Left lung (tissue), 10 donors: ENCODE results near the gene UTS2R. TPM values are rescaled to one million over a fixed set of nuclear protein-coding genes. Genes with fewer than 3 reads are reported as not detected.

Experiments
- ATAC-seq: fragments of 200-7000 bp; cut with Tn5 transposase; one replicate; pipeline ENCODE4 v1.9.1; 2020; ENCODE audit warnings: moderate library complexity
- DNase-seq, 4 donors: peaks; one replicate each; pipeline ENCODE4 v3.0.0-alpha.2; 2013 to 2020
- H3K27ac ChIP-seq, 2 donors: fragments of 200-600 bp; sonication (generic) in 1 of 2; one replicate each; pipeline versions ENCODE4 v1.5.0 to v1.8.0; 2020 to 2021
- H3K27me3 ChIP-seq, 2 donors: fragments of 200-600 bp; sonication (generic) in 1 of 2; one replicate each; pipeline versions ENCODE4 v1.5.0 to v1.8.0; 2020 to 2021
- H3K36me3 ChIP-seq, 2 donors: fragments of 200-600 bp; sonication (generic) in 1 of 2; one replicate each; pipeline versions ENCODE4 v1.5.0 to v1.8.0; 2020 to 2021
- H3K4me1 ChIP-seq, 2 donors: fragments of 200-600 bp; one replicate each; pipeline ENCODE4 v1.8.0; 2021
- H3K4me3 ChIP-seq, 2 donors: fragments of 200-600 bp; sonication (generic) in 1 of 2; one replicate each; pipeline versions ENCODE4 v1.5.0 to v1.8.0; 2020 to 2021; ENCODE audit warnings: mild to moderate bottlenecking in 1 of 2
- H3K9me3 ChIP-seq, 2 donors: fragments of 200-600 bp; sonication (generic) in 1 of 2; one replicate each; pipeline versions ENCODE4 v1.5.0 to v1.8.0; 2020 to 2021
- intact Hi-C, 2 donors: fragments of 100-400 bp; cut with DNase I; formaldehyde crosslinking; loops; one replicate each; pipeline versions ENCODE4 v1.11.2 to v1.14.2; 2022
- polyA plus RNA-seq, 6 donors: library from polyadenylated mRNA; unstranded; fragments of 120-200 nt; gene quantifications; one replicate each; pipeline ENCODE4 v1.2.1, GENCODE V29; 2013; ENCODE audit not compliant: insufficient read length in 6 of 6
- total RNA-seq, 2 donors: library from RNA; stranded (reverse); fragmentation: NEBNext Ultra II Directional; extraction: Animal tissue kit (Norgen Biotek cat#: 25700); gene quantifications; one replicate each; pipeline ENCODE4 v1.2.1, GENCODE V29; 2021
- TF ChIP-seq, protein P1 (sequence below), 2 donors: fragments of 200-600 bp; sonication (generic) in 1 of 2; IDR thresholded peaks; one replicate each; pipeline versions ENCODE4 v1.5.0 to v1.8.0; 2021; ENCODE audit warnings: antibody characterized with exemption in 2 of 2
- donor health status: DM: no; HTN: yes; CAD: no.
- donor health status: DM: no; HTN: no; CAD: no.

UTS2R gene
- total and polyA plus RNA-seq, 8 donors: 0.11 TPM; not detected in 7

DNA sequence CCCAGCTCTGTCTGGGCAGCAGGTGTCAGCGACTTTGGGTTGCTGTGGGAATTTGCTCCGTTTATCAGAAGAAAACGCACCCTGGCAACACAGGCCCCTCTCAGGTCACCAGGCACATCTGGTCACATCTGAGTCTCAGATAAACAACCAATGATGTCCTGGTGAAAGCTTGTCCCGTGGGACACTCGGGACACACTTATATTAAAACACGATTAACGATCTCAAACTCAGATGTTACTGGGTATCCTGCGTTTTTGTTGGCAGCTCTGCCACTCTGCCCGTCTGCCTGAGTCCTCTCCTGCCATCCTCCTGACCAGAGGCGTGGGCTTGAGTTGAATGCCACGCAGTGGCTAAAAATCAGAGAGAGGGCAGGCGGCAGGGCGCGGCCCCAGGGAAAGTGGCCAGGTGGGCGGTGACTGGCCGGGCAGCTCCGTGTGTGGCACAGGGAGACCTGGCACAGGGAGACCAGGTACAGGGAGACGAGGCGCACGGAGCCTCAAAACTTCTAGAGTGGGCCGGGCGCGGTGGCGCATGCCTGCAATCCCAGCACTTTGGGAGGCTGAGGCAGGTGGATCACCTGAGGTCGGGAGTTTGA lies 40.1 kb upstream of the UTS2R start:
- Histone ChIP-seq H3K27ac (no peak overlapping the region), H3K4me1 (peaks cover 22 to 55% of the 10 kb centered on the region in 2 donors), H3K9me3 (no peaks in the 10 kb centered on the region), H3K27me3 (peaks cover 0 to 18% of the 10 kb centered on the region in 2 donors), H3K4me3 (no peak overlapping the region), H3K36me3 (peaks cover 0 to 6% of the 10 kb centered on the region in 2 donors)
- ATAC-seq: no peak
- intact Hi-C loops: no loop called here
- DNase-seq: peak in 1 of 4 donors; percentile 75
- TF ChIP-seq, protein P1, sequence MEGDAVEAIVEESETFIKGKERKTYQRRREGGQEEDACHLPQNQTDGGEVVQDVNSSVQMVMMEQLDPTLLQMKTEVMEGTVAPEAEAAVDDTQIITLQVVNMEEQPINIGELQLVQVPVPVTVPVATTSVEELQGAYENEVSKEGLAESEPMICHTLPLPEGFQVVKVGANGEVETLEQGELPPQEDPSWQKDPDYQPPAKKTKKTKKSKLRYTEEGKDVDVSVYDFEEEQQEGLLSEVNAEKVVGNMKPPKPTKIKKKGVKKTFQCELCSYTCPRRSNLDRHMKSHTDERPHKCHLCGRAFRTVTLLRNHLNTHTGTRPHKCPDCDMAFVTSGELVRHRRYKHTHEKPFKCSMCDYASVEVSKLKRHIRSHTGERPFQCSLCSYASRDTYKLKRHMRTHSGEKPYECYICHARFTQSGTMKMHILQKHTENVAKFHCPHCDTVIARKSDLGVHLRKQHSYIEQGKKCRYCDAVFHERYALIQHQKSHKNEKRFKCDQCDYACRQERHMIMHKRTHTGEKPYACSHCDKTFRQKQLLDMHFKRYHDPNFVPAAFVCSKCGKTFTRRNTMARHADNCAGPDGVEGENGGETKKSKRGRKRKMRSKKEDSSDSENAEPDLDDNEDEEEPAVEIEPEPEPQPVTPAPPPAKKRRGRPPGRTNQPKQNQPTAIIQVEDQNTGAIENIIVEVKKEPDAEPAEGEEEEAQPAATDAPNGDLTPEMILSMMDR (IDR thresholded peaks at IDR 0.05): no peak

DNA sequence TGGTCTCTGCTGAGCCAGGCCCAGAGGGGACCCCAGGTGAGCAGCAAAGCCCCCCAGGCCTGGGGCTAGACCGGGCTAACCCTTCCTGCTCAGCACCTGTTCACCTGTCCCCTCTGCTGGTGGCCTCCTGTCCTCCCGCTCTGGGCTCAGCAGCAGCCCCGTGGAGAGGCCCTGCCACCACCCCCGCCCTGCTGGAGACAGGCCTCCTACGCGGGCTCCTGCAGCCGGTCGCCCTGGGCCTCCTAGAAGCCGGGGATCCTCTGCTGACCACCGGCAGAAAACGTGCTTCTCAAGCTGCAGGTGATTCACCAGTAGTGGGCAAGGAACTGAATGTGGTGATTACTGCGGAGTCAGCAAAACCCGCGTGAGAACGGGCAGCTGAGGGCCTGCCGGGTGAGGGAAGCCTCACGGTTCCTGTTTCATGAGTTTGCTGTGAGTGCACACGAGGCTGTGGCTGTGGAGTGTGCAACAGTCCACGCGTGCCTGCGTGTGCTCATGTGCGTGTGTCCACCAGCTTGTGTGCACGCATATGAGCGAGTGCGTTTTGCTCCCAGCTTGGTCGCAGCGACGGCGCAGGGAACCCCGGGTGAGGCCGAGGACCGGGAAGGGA lies 38.8 kb upstream of the UTS2R start:
- peaks cover 22 to 56% of the 10 kb centered on the region in 2 donors for H3K4me1 ChIP-seq
- H3K9me3 ChIP-seq: no peaks in the 10 kb centered on the region
- DNase-seq (peak in 2 of 4 donors; percentile 83 to 88), ATAC-seq (peak; percentile 54)
- H3K4me3 ChIP-seq: peak overlapping the region; percentile 37 to 75
- H3K27me3 ChIP-seq: peaks cover 0 to 18% of the 10 kb centered on the region in 2 donors
- H3K36me3 ChIP-seq: peaks cover 0 to 6% of the 10 kb centered on the region in 2 donors
- H3K27ac ChIP-seq: peak overlapping the region in 1 of 2 donors; percentile 84
- TF ChIP-seq, protein P1 (IDR thresholded peaks at IDR 0.05): no peak
- intact Hi-C loops: no loop called here

DNA sequence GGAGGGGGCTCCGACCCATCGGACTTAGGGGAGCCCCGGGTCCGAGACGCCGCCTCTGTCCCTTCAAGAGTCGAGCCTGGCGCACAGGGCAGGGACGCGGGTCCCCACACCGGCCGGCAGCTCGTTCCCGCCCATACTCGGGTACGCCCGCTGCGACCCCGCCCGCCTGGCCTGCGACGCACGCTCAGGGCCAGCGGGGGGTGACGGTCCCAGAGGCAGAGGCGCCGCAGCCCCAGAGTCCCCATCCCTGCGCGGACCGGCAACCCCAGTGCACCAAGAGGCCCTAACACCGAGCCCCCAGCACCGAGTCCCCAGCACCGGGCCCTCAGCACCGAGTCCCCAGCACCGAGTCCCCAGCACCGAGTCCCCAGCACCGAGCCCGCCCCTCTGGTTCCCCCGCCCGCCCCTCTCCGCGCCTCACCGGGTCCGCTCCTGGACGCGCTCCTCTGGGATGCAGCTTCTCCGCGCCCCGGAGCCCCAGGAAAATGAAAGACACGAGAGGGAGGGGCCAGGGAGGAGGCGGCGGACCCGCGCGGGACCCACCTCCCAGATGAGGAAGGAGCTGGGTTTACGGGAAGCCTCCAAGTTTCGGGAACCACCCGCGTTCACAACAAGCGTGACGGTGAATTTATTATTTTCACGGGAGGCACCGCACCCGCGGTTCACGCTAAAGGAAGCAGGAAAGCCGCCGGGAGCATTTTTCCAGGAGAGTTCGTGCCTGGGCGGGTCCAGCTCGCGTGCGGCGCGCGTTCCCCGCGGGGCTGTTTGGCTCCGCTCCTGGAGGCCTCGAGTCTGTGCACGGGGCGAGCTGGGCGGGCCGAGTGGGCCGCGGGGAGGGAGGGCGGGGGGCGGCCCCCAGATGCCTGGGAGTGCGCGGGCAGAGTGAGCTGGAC lies 38.0 kb upstream of the UTS2R start, which contains the start of gene SECTM1:
SECTM1 (minus strand) TSS at position 488 of the 893 bp plus-strand sequence. CDS start 6,526 bp downstream, outside the sequence.
- H3K27ac ChIP-seq: peak within 1 kb of the TSS in 1 of 2 donors; percentile 84
- H3K27me3 ChIP-seq: peaks cover 0 to 18% of the 10 kb centered on the region in 2 donors
- H3K4me1 ChIP-seq: peaks cover 22 to 56% of the 10 kb centered on the region in 2 donors
- H3K9me3 ChIP-seq: no peaks in the 10 kb centered on the region
- DNase-seq (peak in 2 of 4 donors; percentile 66 to 90), ATAC-seq (peak; percentile 48)
- no peaks in the 10 kb centered on the region for H3K36me3 ChIP-seq
- TF ChIP-seq, protein P1 (IDR thresholded peaks at IDR 0.05): no peak
- H3K4me3 ChIP-seq: peak within 1 kb of the TSS; percentile 37 to 75
- intact Hi-C loops: no loop called here

DNA sequence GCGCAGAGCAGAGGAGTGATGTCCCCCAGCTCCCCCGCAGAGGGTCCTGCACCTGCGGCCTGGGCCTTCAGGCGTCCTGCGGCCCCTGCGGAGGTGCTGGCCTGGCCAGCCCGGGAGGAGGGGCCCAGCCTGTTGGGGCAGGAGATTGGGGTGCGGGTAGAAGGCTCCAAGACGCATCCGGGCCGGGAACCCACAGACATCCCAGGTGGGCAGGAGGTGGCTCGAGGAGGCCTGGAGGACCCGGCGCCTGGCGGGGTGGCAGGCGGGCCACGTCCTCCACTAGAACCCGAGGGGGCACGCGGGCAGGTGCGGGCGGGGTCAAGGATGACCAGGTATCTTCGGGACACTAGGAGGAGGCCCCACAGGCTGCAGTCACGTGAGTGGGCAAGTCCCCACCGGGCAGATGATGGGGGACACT lies 37.4 kb upstream of the UTS2R start:
- intact Hi-C loops: no loop called here
- TF ChIP-seq, protein P1 (IDR thresholded peaks at IDR 0.05): no peak
- peak overlapping the region in 1 of 2 donors; percentile 84 for H3K27ac ChIP-seq
- H3K27me3 ChIP-seq: peaks cover 0 to 18% of the 10 kb centered on the region in 2 donors
- no peaks in the 10 kb centered on the region for H3K36me3 ChIP-seq
- no peak for ATAC-seq
- no peaks in the 10 kb centered on the region for H3K9me3 ChIP-seq
- DNase-seq: peak in 1 of 4 donors; percentile 79
- peak overlapping the region; percentile 37 to 75 for H3K4me3 ChIP-seq
- peaks cover 22 to 59% of the 10 kb centered on the region in 2 donors for H3K4me1 ChIP-seq
